ENCODE data around the gene PHF19. TPM values are rescaled to one million over a fixed set of nuclear protein-coding genes. Genes with fewer than 3 reads are reported as not detected.

Gene PHF19
- polyA plus RNA-seq, 3 donors = 12.6 to 61.0 (median 12.7) TPM

- Histone ChIP-seq H4K20me1 (ENCODE audit: insufficient read depth, low read length) (no peaks in the 10 kb centered on the region), H3K79me2 (ENCODE audit: insufficient read depth, low read length) (peaks cover 45% of the 10 kb centered on the region), H3K9me3 (replicated peaks in 1 of 2; ENCODE audit: control insufficient read depth in 1 of 2, insufficient read depth in 1 of 2, low read length in 2 of 2) (no peaks in the 10 kb centered on the region), H3K4me1 (ENCODE audit: control insufficient read depth in 1 of 2, insufficient read depth in 2 of 2, low read length in 2 of 2) (peaks cover 23 to 30% of the 10 kb centered on the region in 2 donors), H3K4me3 (replicated peaks in 1 of 3; ENCODE audit: low read depth in 2 of 3, low read length in 3 of 3) (peak overlapping the region; percentile 34 to 70 (median 48)), H2AFZ (ENCODE audit: insufficient read depth, low read depth, low read length, poor library complexity, severe bottlenecking) (peak overlapping the region; percentile 72), H3K27ac (ENCODE audit: low read depth in 1 of 2, low read length in 2 of 2) (peak overlapping the region; percentile 84 to 91), H3K27me3 (ENCODE audit: control insufficient read depth in 2 of 2, insufficient read depth in 2 of 2, low read length in 2 of 2) (no peaks in the 10 kb centered on the region), H3K9ac (ENCODE audit: insufficient read depth, low read length, poor library complexity, severe bottlenecking) (peak overlapping the region; percentile 68), H3K36me3 (replicated peaks in 1 of 2; ENCODE audit: control insufficient read depth in 1 of 2, insufficient read depth in 2 of 2, low read length in 2 of 2) (peaks cover 33 to 53% of the 10 kb centered on the region in 2 donors), H3K4me2 (replicated peaks; ENCODE audit: extremely low read depth, low read length, poor library complexity, severe bottlenecking) (peak overlapping the region; percentile 82)
- peaks cover 26% of the 10 kb centered on the region for H3K4me1 Mint-ChIP-seq
- no peaks in the 10 kb centered on the region for H3K27me3 Mint-ChIP-seq (ENCODE audit: low read depth in 3 of 3)
- no peak for TF ChIP-seq CTCF (IDR thresholded peaks at IDR 0.05)
- peaks cover 46 to 66% of the 10 kb centered on the region in 2 donors for H3K36me3 Mint-ChIP-seq
- no peaks in the 10 kb centered on the region for H3K9me3 Mint-ChIP-seq
- intact Hi-C loops (cut with micrococcal nuclease) = no loop called here
- H3K4me3 Mint-ChIP-seq = peak overlapping the region; percentile 70 to 83
- 0% methylated on average over 9 of the region's 11 CpGs for WGBS (ENCODE audit: insufficient coverage)
- H3K27ac Mint-ChIP-seq = peak overlapping the region; percentile 93 to 97 (median 95)
- peak in 2 of 3 donors; percentile 89 to 93 for DNase-seq
Measured at GRCh38 chr9:120868339-120868675, 8.7 kb downstream of the PHF19 start.

- Mint-ChIP-seq H3K27me3 (ENCODE audit: low read depth in 3 of 3) (no peaks in the 10 kb centered on the region), H3K9me3 (no peaks in the 10 kb centered on the region), H3K27ac (peak overlapping the region; percentile 93 to 97 (median 95)), H3K36me3 (peaks cover 46 to 66% of the 10 kb centered on the region in 2 donors), H3K4me3 (peak overlapping the region; percentile 70 to 83), H3K4me1 (peaks cover 23% of the 10 kb centered on the region)
- TF ChIP-seq CTCF (IDR thresholded peaks at IDR 0.05) = no peak
- Histone ChIP-seq H3K36me3 (replicated peaks in 1 of 2; ENCODE audit: control insufficient read depth in 1 of 2, insufficient read depth in 2 of 2, low read length in 2 of 2) (peaks cover 35 to 53% of the 10 kb centered on the region in 2 donors), H3K4me3 (replicated peaks in 1 of 3; ENCODE audit: low read depth in 2 of 3, low read length in 3 of 3) (peak overlapping the region; percentile 34 to 70 (median 48)), H3K9me3 (replicated peaks in 1 of 2; ENCODE audit: control insufficient read depth in 1 of 2, insufficient read depth in 1 of 2, low read length in 2 of 2) (no peaks in the 10 kb centered on the region), H3K27me3 (ENCODE audit: control insufficient read depth in 2 of 2, insufficient read depth in 2 of 2, low read length in 2 of 2) (no peaks in the 10 kb centered on the region), H3K4me1 (ENCODE audit: control insufficient read depth in 1 of 2, insufficient read depth in 2 of 2, low read length in 2 of 2) (peaks cover 23 to 30% of the 10 kb centered on the region in 2 donors), H3K79me2 (ENCODE audit: insufficient read depth, low read length) (peaks cover 40% of the 10 kb centered on the region), H3K27ac (ENCODE audit: low read depth in 1 of 2, low read length in 2 of 2) (peak overlapping the region; percentile 84 to 91), H4K20me1 (ENCODE audit: insufficient read depth, low read length) (no peaks in the 10 kb centered on the region), H3K9ac (ENCODE audit: insufficient read depth, low read length, poor library complexity, severe bottlenecking) (peak overlapping the region; percentile 68), H2AFZ (ENCODE audit: insufficient read depth, low read depth, low read length, poor library complexity, severe bottlenecking) (peak overlapping the region; percentile 72), H3K4me2 (replicated peaks; ENCODE audit: extremely low read depth, low read length, poor library complexity, severe bottlenecking) (peak overlapping the region; percentile 82)
- intact Hi-C loops (cut with micrococcal nuclease) = no loop called here
- no peak for DNase-seq
- 91% methylated on average over 6 of the region's 15 CpGs for WGBS (ENCODE audit: insufficient coverage)
Measured at GRCh38 chr9:120867676-120868338, 9.2 kb downstream of the PHF19 start.
